GM12864 (cell line): Measurements from ENCODE around the gene CYS1.
"Not testable (repeated sequence)": the region's sequence is repeated elsewhere in the genome, so short reads cannot be mapped to it uniquely, and the experiment has no call there.

Experiments
- DNase-seq: peaks from one replicate; pipeline ENCODE4 v3.0.0-alpha.2; 2011; ENCODE audit warnings: low read depth
- H3K4me3 ChIP-seq: 2 replicates; pipeline ENCODE4 v1.5.1; 2011; ENCODE audit warnings: mild to moderate bottlenecking, low read depth, low read length, control low read depth
- TF ChIP-seq, protein P1 (sequence below): IDR thresholded peaks from 2 replicates; pipeline ENCODE4 v1.5.1; 2011; ENCODE audit warnings: low read depth, mild to moderate bottlenecking, moderate library complexity, low read length, control low read depth, inconsistent platforms; ENCODE audit errors: missing control alignments

CYS1 gene

DNA sequence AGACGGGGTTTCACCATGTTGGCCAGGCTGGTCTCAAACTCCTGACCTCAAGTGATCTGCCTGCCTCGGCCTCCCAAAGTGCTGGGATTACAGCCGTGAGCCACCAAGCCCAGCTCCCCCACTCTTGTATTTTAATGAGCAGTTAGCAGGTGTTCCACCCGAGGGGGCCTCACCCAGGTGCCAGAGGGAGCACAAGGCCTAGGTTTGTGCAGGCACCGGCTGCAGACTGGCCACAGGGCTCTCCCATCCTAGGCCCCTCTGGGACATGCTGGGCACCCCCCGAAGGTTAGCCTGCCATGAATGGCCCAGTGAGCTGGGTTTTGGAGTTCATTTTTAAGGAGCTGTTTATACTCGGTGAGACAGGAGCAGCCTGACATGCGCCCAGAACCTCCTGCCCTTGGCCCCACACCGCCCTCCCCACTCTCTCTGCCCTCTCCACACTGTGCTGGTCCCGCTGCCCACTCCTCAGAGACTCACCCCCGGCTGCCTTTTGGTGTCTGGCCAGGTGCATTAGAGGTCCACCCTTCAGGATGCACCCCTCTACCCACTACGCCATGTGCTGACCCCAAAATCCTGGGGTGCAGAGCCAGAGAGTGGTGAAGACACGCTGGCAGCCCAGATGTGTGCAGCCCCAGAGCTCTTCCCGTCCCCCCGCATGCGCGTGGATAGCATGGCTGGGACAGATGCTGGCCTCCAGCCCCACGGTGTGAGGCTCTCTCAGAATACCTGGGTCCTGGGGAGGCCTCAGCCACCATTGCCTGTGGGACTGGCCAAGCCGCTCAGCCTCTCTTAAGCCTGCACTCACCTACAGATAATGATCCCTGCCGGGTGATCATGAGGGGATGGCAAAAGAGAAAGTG, 48.1 kb downstream of the CYS1 start:
- no peak overlapping the region for H3K4me3 ChIP-seq
- DNase-seq, result no peak
- TF ChIP-seq, protein P1, sequence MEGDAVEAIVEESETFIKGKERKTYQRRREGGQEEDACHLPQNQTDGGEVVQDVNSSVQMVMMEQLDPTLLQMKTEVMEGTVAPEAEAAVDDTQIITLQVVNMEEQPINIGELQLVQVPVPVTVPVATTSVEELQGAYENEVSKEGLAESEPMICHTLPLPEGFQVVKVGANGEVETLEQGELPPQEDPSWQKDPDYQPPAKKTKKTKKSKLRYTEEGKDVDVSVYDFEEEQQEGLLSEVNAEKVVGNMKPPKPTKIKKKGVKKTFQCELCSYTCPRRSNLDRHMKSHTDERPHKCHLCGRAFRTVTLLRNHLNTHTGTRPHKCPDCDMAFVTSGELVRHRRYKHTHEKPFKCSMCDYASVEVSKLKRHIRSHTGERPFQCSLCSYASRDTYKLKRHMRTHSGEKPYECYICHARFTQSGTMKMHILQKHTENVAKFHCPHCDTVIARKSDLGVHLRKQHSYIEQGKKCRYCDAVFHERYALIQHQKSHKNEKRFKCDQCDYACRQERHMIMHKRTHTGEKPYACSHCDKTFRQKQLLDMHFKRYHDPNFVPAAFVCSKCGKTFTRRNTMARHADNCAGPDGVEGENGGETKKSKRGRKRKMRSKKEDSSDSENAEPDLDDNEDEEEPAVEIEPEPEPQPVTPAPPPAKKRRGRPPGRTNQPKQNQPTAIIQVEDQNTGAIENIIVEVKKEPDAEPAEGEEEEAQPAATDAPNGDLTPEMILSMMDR, result no peak

GRCh38 chr2:10030798-10031197, 49.4 kb downstream of the CYS1 start:
- DNase-seq, H3K4me3 ChIP-seq: not testable (repeated sequence)

DNA sequence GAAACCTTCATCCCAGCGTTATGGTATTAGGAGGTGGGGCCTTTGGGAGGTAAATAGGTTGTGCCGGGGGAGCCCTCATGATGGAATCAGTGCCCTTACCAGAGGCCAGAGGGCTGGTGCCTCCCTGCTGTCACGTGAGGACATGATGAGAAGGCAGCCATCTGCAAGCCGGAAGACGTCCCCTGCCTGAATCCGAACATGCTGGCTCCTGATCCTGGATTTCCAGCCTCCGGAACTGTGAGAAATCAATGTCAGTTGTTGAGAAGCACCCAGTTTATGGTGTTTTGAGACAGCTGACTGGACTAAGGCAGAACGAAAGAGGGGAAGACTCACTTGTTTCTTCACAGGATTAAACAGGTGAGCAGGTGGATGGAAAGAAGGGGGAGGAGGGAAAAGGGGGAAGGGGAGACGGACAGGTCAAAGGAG, 49.9 kb downstream of the CYS1 start:
- H3K4me3 ChIP-seq, result no peak overlapping the region
- DNase-seq, result no peak
- TF ChIP-seq, protein P1, result no peak

DNA sequence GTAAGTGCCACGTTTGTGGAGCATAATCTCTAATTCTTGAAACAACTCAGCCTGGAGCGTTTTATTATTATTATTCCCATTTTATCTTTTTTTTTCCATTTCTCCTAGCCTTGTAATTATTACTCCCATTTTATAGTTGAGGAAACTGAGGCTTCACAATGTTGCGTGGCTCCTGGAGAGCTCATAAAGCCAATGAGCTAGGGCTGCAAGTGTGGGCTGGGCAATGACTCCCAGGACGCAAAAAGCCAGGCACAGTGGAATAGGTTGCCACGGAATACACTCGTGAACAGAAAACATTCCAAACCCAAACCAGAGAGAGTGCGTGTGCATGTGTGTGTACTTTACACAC, 50.4 kb downstream of the CYS1 start:
- TF ChIP-seq, protein P1, result no peak
- DNase-seq, result no peak
- H3K4me3 ChIP-seq, result no peak overlapping the region

DNA sequence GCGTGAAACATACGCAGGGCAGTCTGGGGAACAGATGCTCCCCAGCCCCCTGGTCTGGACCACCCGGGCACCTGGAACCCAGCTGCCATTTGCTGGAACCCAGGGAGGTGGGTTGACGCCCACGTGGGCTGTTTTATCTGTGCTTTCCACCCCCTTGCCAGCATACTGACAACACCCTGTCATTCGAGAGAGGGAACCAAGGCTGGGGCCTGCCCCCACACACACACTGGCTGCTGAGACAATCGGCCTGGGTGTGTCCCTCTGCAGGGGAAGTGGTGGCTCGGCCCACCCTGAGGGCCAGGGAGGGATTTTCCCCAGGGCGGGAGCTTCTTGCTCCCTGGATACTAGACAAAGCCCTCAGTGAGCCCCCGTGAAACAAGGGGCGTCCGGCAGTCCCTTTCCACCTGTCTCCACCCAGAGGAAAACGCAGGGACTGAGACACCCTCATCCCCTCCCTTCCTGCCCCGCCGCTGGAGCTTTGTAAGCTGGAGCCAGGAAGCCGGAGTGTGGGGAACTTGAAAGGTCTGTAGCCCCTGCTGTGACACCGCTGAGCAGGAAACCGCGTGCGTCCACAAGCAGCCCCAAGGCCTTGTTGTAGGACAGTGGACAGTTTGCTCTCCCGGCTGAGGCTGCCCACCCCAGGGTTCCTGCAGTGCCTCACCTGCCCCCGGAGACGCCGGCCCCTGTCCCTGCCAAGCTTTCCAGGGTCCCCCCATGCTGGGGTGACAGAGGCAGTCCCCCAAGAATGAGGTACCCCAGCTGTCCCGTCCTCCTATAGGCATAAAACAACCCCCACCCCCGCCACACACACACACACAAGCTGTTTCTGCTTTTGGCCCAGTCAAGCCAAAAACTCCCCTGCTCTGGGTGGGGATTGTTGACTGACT, 51.0 kb downstream of the CYS1 start:
- TF ChIP-seq, protein P1, result no peak
- no peak for DNase-seq
- no peak overlapping the region; the same call in 1 of the 2 replicates for H3K4me3 ChIP-seq

DNA sequence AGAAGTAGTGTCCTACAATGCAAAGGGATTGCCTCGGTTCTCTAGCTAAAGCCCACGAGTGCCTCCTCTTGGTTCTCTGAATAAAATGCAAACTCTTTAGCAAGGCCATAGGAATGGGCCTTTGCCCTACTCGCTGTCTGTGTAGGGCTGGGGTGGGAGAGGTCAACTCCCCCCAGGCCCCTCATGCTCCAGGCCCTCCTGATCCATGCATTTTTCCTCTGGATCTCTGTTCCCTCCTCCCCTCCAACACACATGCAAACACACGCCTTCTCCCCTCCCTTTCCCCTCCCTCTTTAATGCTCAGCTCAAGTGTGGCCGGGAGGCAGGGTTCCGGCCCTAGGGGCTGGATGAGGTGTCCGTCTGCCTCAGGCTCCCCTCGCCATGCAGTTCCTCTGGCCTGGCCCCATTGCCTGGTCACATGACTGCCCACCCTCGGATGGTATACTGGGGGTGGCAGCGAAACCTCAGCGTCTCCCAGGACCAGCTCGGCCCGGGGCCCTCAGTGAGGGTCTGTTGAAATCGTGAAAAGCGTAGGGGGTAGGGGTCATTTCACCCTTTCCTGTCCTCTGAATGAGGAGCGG, 51.7 kb downstream of the CYS1 start:
- TF ChIP-seq, protein P1, result peak; percentile 43
- no peak overlapping the region for H3K4me3 ChIP-seq
- DNase-seq, result no peak
